Loucy (cell line): ENCODE measurements around the gene MYH9.

Source experiments
- H2AFZ ChIP-seq: fragments of 200-600 bp; sonication (generic); 2 replicates; pipeline ENCODE4 v1.6.0; 2016; ENCODE audit warnings: antibody characterized with exemption, mild to moderate bottlenecking, low read length, moderate library complexity
- H3F3A ChIP-seq: fragments of 200-600 bp; 2 replicates; pipeline ENCODE4 v1.6.0; 2016; ENCODE audit warnings: antibody characterized with exemption, low read depth, mild to moderate bottlenecking
- H3K27me3 ChIP-seq: fragments of 200-600 bp; sonication (generic); 2 replicates; pipeline ENCODE4 v1.6.1; 2014; ENCODE audit warnings: low read length, mild to moderate bottlenecking; ENCODE audit not compliant: insufficient read depth, poor library complexity, severe bottlenecking
- H3K36me3 ChIP-seq: fragments of 200-600 bp; sonication (generic); 2 replicates; pipeline ENCODE4 v1.6.1; 2016; ENCODE audit warnings: low read length; ENCODE audit not compliant: insufficient read depth
- H3K4me1 ChIP-seq: fragments of 200-600 bp; sonication (generic); 2 replicates; pipeline ENCODE4 v1.5.1; 2014; ENCODE audit warnings: low read length, mild to moderate bottlenecking; ENCODE audit not compliant: insufficient read depth, poor library complexity, severe bottlenecking
- H3K4me2 ChIP-seq: fragments of 200-600 bp; sonication (generic); 2 replicates; pipeline ENCODE4 v1.6.0; 2014; ENCODE audit warnings: antibody characterized with exemption, low read length, low read depth, mild to moderate bottlenecking; ENCODE audit not compliant: poor library complexity, severe bottlenecking
- H3K4me3 ChIP-seq: fragments of 200-600 bp; sonication (generic); 2 replicates; pipeline ENCODE4 v1.5.1; 2014; ENCODE audit warnings: low read length, mild to moderate bottlenecking, mixed read lengths; ENCODE audit not compliant: poor library complexity, severe bottlenecking
- H3K79me2 ChIP-seq: fragments of 200-600 bp; sonication (generic); 2 replicates; pipeline ENCODE4 v1.6.1; 2014; ENCODE audit warnings: low read length; ENCODE audit not compliant: insufficient read depth
- H3K9ac ChIP-seq: fragments of 200-600 bp; sonication (generic); 2 replicates; pipeline ENCODE4 v1.6.0; 2014; ENCODE audit warnings: mild to moderate bottlenecking, low read depth, low read length, moderate library complexity; ENCODE audit not compliant: poor library complexity, severe bottlenecking
- H3K9me2 ChIP-seq: fragments of 200-600 bp; sonication (generic); replicated peaks from 2 replicates; pipeline ENCODE4 v1.6.1; 2016; ENCODE audit warnings: low read depth, low read length, mixed read lengths
- H3K9me3 ChIP-seq: fragments of 200-600 bp; sonication (generic); 2 replicates; pipeline ENCODE4 v1.6.1; 2014; ENCODE audit warnings: mild to moderate bottlenecking, antibody characterized with exemption, low read length, low read depth; ENCODE audit not compliant: insufficient read depth
- H4K20me1 ChIP-seq: fragments of 200-600 bp; sonication (generic); 2 replicates; pipeline ENCODE4 v1.6.0; 2014; ENCODE audit warnings: antibody characterized with exemption, low read length, mild to moderate bottlenecking; ENCODE audit not compliant: insufficient read depth, poor library complexity, severe bottlenecking
- EZH2phosphoT487 ChIP-seq: fragments of 200-600 bp; IDR thresholded peaks from 2 replicates; pipeline ENCODE4 v1.6.1; 2018; ENCODE audit warnings: antibody characterized with exemption, mild to moderate bottlenecking, moderate library complexity, borderline replicate concordance
- TF ChIP-seq, protein P1 (sequence below): fragments of 200-600 bp; sonication (generic); conservative IDR thresholded peaks from 2 replicates; pipeline ENCODE4 v1.5.1; 2014; ENCODE audit warnings: mild to moderate bottlenecking, antibody characterized with exemption, low read length

Gene MYH9

DNA sequence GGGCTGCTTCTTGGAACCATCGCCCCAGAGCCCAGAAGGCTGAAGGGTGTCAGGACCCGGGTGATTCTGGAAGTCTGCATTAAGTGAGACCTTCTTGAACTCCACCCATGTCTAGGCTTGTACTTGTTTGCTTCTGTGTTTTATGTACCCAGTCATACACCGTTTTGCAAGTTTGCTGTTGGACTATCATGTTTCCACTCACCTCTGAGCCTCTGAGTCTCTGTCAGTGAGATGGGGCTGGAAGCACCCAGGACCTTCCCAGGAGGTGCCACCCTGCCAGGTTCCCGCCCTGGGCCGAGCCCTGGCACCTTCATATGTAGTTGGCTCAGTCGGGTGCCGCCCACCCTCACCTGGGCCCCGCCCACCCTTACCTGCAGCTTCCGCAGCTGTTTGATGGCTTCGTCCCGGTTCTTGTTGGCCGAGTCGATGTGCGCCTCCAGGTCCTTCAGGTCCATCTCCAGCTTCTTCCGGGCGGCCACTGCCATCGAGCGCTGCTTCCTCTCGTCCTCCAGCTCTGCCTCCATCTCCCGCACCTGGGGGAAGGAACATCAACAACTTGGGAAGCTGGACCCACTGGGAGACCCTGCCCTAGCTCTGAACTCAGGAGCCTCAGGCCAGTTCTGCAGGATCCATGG is 99.8 kb downstream of the MYH9 start:
- no peaks in the 10 kb centered on the region for H3K27me3 ChIP-seq
- H3K9me2 ChIP-seq: no peaks in the 10 kb centered on the region
- H3K4me3 ChIP-seq: no peak overlapping the region
- H3K4me1 ChIP-seq: no peaks in the 10 kb centered on the region
- H3K4me2 ChIP-seq: no peak overlapping the region
- no peaks in the 10 kb centered on the region for H3K9me3 ChIP-seq
- no peaks in the 10 kb centered on the region for H4K20me1 ChIP-seq
- no peak overlapping the region for H3K9ac ChIP-seq
- H2AFZ ChIP-seq: no peak overlapping the region
- no peaks in the 10 kb centered on the region for H3F3A ChIP-seq
- H3K79me2 ChIP-seq: no peaks in the 10 kb centered on the region
- peaks cover 84% of the 10 kb centered on the region; the same call in 1 of the 2 replicates for H3K36me3 ChIP-seq
- no peak for TF ChIP-seq EZH2phosphoT487
- TF ChIP-seq, protein P1, sequence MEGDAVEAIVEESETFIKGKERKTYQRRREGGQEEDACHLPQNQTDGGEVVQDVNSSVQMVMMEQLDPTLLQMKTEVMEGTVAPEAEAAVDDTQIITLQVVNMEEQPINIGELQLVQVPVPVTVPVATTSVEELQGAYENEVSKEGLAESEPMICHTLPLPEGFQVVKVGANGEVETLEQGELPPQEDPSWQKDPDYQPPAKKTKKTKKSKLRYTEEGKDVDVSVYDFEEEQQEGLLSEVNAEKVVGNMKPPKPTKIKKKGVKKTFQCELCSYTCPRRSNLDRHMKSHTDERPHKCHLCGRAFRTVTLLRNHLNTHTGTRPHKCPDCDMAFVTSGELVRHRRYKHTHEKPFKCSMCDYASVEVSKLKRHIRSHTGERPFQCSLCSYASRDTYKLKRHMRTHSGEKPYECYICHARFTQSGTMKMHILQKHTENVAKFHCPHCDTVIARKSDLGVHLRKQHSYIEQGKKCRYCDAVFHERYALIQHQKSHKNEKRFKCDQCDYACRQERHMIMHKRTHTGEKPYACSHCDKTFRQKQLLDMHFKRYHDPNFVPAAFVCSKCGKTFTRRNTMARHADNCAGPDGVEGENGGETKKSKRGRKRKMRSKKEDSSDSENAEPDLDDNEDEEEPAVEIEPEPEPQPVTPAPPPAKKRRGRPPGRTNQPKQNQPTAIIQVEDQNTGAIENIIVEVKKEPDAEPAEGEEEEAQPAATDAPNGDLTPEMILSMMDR: no peak

DNA sequence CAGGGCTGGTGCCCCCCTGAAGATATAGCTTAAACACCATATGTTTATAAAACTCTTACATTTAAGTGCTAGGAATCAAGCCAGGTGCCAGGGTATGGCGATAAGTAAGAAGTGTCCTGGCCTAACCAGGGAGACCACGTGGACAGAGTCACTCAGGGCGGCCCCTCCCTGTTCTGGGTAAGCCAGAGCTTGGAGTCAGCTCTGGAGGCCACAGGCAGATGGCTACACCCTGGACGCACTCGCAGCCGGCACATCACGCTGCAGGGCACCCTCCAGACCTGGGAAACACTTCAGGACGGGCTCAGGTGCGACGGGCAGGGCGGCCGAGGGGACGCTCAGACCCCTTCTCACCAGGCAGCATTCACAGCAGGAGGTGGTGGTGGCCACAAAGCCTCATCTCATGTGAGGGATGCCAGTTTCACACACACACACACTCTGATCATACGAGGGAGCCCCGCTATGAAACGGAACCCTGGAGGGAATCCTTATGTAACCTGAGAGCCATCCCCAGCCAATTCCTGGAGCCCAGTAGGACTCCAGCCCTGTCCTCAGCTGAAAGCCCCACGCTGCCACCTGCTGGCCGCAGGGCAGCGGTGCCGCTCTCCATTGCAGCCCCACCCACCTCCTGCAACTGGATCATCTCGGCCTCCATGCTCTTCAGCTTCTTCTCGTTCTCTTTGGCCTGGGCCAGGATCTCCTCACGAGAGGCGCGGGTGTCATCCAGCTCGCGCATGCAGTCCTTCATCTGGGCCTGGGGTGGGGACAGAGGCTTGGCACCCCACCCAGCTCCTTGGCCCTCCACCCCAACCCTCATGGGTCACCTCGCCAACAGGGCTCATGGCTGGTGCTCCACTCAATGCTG is 101.4 kb downstream of the MYH9 start:
- no peak for TF ChIP-seq EZH2phosphoT487
- TF ChIP-seq, protein P1: peak; percentile 95
- H4K20me1 ChIP-seq: no peaks in the 10 kb centered on the region
- H3K4me2 ChIP-seq: no peak overlapping the region
- H3K9me3 ChIP-seq: no peaks in the 10 kb centered on the region
- no peaks in the 10 kb centered on the region for H3K27me3 ChIP-seq
- no peaks in the 10 kb centered on the region for H3K4me1 ChIP-seq
- H3K9ac ChIP-seq: no peak overlapping the region
- no peaks in the 10 kb centered on the region for H3K79me2 ChIP-seq
- no peaks in the 10 kb centered on the region for H3K9me2 ChIP-seq
- no peak overlapping the region for H2AFZ ChIP-seq
- 0 out of 2 replicates have a peak, but pooled peaks cover 1% of the 10 kb centered on the region for H3F3A ChIP-seq
- H3K4me3 ChIP-seq: no peak overlapping the region
- peaks cover 86% of the 10 kb centered on the region for H3K36me3 ChIP-seq

DNA sequence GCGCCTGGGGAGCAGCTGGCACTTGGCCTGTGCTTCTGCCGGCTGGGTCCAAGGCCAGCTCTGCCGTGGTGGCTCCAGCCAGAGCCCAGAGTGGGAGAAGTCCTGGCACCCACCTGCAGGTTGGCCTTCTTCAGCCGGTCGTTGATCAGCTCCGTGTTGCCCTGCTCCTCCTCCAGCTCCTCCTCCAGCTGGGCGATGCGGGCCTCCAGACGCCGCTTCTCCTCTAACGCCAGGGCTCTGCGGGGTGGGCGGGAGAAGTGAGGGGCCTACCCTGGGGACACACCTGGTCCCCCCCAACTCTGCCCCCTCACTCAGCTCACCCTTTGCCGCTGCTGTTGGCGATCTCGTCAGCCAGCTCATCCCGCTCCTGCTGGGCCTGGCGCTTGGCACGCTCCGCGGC is 102.2 kb downstream of the MYH9 start:
- H3K4me2 ChIP-seq: no peak overlapping the region
- H3K79me2 ChIP-seq: no peaks in the 10 kb centered on the region
- H3F3A ChIP-seq: 0 out of 2 replicates have a peak, but pooled peaks cover 4% of the 10 kb centered on the region
- H4K20me1 ChIP-seq: peaks cover 2% of the 10 kb centered on the region
- H3K27me3 ChIP-seq: no peaks in the 10 kb centered on the region
- H2AFZ ChIP-seq: no peak overlapping the region
- peaks cover 90% of the 10 kb centered on the region for H3K36me3 ChIP-seq
- no peak overlapping the region for H3K9ac ChIP-seq
- TF ChIP-seq, protein P1: no peak
- TF ChIP-seq EZH2phosphoT487: no peak
- no peaks in the 10 kb centered on the region for H3K4me1 ChIP-seq
- no peaks in the 10 kb centered on the region for H3K9me3 ChIP-seq
- no peak overlapping the region for H3K4me3 ChIP-seq
- H3K9me2 ChIP-seq: no peaks in the 10 kb centered on the region
